ENCODE results near the gene ETV7. TPM values are rescaled to one million over a fixed set of nuclear protein-coding genes. Genes with fewer than 3 reads are reported as not detected.

ETV7 gene
- total RNA-seq, 4 donors from 2014 or later, result 3.3 to 12.1 (median 9.9) TPM

DNA sequence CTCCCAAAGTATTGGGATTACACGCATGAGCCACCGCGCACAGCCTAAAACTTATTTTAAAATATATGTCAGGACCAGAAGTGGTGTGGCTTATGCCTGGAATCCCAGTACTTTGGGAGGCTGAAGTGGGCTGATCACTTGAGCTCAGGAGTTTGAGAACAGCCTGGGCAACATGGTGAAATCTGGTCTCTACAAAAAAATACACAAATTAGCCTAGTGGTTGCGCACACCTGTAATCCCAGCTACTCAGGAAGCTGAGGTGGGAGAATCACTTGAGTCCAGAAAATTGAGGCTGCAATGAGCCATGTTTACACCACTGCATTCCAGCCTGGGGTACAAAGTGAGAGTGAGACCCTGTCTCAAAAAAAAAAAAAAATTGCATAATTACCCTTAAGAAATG lies 41.4 kb upstream of the ETV7 start:
- TF ChIP-seq POLR2A (IDR thresholded peaks at IDR 0.05), result no peak
- TF ChIP-seq, protein P1, sequence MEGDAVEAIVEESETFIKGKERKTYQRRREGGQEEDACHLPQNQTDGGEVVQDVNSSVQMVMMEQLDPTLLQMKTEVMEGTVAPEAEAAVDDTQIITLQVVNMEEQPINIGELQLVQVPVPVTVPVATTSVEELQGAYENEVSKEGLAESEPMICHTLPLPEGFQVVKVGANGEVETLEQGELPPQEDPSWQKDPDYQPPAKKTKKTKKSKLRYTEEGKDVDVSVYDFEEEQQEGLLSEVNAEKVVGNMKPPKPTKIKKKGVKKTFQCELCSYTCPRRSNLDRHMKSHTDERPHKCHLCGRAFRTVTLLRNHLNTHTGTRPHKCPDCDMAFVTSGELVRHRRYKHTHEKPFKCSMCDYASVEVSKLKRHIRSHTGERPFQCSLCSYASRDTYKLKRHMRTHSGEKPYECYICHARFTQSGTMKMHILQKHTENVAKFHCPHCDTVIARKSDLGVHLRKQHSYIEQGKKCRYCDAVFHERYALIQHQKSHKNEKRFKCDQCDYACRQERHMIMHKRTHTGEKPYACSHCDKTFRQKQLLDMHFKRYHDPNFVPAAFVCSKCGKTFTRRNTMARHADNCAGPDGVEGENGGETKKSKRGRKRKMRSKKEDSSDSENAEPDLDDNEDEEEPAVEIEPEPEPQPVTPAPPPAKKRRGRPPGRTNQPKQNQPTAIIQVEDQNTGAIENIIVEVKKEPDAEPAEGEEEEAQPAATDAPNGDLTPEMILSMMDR (IDR thresholded peaks at IDR 0.05), result peak in 4 of 6 experiments; percentile 7 to 63 (median 50)

DNA sequence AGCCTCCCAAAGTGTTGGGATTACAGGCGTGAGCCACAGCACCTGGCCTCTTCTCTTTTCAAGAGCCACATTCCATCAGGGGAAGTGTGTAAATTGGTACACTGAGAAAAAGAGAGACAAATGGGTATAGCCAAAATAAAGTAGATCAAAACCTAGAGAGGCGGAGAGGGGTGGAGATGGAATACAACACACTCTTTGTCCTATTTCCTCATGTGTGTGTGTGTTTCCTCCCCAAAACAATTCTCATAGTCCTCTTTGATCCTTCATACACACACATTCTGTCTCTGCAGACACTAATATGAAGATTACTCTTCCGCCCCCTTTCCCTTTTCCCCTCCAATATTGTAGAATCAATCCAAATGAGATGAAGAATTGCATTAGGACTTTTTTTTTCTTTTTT lies 39.2 kb upstream of the ETV7 start:
- no peak for DNase-seq
- Histone ChIP-seq H3K4me1 (peaks cover 0 to 6% (median 2%) of the 10 kb centered on the region in 4 donors), H3K9me3 (no peaks in the 10 kb centered on the region), H3K4me3 (no peak overlapping the region), H3K27ac (no peak overlapping the region), H3K27me3 (no peaks in the 10 kb centered on the region), H3K36me3 (no peaks in the 10 kb centered on the region)
- TF ChIP-seq POLR2A (IDR thresholded peaks at IDR 0.05), result no peak
- TF ChIP-seq, protein P1 (IDR thresholded peaks at IDR 0.05), result no peak

More for the DNA sequence above, 41.4 kb upstream of the ETV7 start:
- Histone ChIP-seq H3K27me3 (no peaks in the 10 kb centered on the region), H3K9me3 (no peaks in the 10 kb centered on the region), H3K4me3 (no peak overlapping the region), H3K27ac (no peak overlapping the region), H3K36me3 (no peaks in the 10 kb centered on the region), H3K4me1 (no peaks in the 10 kb centered on the region)
- DNase-seq, result no peak

DNA sequence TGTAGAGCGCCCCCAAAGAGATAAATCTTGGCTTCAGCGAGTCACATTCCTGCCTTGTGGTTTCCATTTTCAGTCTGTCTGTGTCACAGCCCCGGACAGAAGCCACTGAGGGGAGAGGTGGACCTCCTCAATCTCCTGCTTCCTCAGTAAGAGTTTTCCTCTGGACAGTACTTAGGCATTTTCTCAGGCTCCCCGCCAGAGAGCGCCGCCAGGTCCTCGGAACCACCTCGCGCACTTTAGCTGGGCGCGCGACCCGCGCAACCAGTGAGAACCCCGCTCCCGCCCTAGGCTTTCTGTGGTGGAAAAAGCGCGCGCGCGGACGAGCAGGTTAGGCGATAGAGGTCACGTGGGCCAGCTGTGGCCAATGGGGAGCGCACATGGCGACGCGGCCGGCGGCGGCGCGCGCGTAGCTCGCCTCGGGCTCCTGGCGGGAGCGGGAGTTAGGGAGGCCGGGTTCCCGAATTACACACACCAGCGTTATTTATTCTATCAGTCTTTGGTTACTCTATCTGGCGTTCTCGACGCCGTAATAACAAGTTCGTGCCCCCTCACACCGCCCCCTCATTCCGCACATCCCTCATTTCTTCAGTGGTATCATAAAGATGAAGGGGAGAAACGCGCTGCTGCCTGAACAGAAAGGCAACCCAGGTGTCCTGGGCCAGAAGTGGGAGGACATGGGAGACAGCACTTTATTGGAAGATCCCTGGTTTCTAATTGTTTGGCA lies 35.8 kb upstream of the ETV7 start:
- peaks cover 0 to 6% (median 2%) of the 10 kb centered on the region in 4 donors for H3K4me1 ChIP-seq
- H3K27me3 ChIP-seq, result no peaks in the 10 kb centered on the region
- peak overlapping the region; percentile 49 to 66 (median 50) for H3K4me3 ChIP-seq
- peak; percentile 99 to 100 (median 99) for DNase-seq
- no peaks in the 10 kb centered on the region for H3K36me3 ChIP-seq
- H3K9me3 ChIP-seq, result no peaks in the 10 kb centered on the region
- TF ChIP-seq, protein P1 (IDR thresholded peaks at IDR 0.05), result peak; percentile 40 to 89 (median 74)
- peak; percentile 63 to 66 for TF ChIP-seq POLR2A (IDR thresholded peaks at IDR 0.05)
- H3K27ac ChIP-seq, result peak overlapping the region; percentile 64 to 88 (median 75)

DNA sequence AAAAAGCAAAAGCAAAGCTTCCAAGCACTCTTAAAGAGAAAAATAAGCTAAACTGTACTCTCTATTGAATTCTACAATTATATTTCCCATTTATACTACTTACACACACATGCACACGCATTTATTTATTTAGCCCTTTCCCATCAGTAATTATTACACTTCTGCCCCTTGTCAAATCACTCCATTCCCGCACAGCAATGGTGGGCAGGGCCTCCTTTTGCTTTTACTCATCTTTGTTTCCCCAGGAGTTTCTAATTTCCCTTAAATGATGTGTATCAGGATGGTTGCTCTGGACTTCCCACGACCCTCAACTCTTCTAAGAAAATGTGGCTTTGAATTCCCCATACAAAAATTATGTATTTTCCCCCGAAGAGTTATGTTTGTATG lies 35.2 kb upstream of the ETV7 start:
- peak overlapping the region; percentile 49 to 66 (median 50) for H3K4me3 ChIP-seq
- H3K27ac ChIP-seq, result peak overlapping the region; percentile 64 to 88 (median 75)
- no peaks in the 10 kb centered on the region for H3K9me3 ChIP-seq
- H3K27me3 ChIP-seq, result no peaks in the 10 kb centered on the region
- no peaks in the 10 kb centered on the region for H3K36me3 ChIP-seq
- no peak for TF ChIP-seq POLR2A (IDR thresholded peaks at IDR 0.05)
- TF ChIP-seq, protein P1 (IDR thresholded peaks at IDR 0.05), result no peak
- no peak for DNase-seq
- H3K4me1 ChIP-seq, result peaks cover 0 to 6% (median 2%) of the 10 kb centered on the region in 4 donors

DNA sequence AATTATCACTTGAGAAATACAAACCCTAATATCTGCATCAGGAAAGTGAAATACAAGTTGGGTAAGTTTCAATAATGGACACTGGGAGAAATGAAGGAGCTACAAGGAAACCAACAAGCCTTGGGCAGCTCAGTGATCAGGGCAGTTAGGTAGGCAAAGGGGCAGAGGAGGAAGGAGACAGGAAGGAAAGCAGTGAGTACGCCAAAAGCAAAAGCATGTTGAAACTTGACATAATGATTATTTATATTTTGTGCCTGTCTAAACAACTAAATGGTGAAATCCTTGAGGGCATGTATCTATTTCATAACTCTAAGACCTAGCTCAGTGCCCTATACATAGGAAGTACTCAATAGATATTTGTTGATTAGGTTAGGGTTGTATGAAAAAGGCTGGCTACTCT lies 31.8 kb upstream of the ETV7 start:
- TF ChIP-seq, protein P1 (IDR thresholded peaks at IDR 0.05), result no peak
- no peak for TF ChIP-seq POLR2A (IDR thresholded peaks at IDR 0.05)
- no peaks in the 10 kb centered on the region for H3K27me3 ChIP-seq
- H3K4me1 ChIP-seq, result peaks cover 0 to 6% (median 2%) of the 10 kb centered on the region in 4 donors

More for the DNA sequence above, 31.8 kb upstream of the ETV7 start:
- Histone ChIP-seq H3K27ac (no peak overlapping the region), H3K9me3 (no peaks in the 10 kb centered on the region), H3K36me3 (no peaks in the 10 kb centered on the region), H3K4me3 (no peak overlapping the region)
- DNase-seq, result no peak
